ENCODE results near the gene PRDM15.

GRCh38 chr21:41769521-41769920 lies 109.6 kb downstream of the PRDM15 start:
- TF ChIP-seq CTCF (IDR thresholded peaks at IDR 0.05 in 8 of 11, conservative IDR thresholded peaks at IDR 0.05 in 3 of 11), result no peak
- TF ChIP-seq POLR2A (IDR thresholded peaks at IDR 0.05), result no peak
